OCI-LY1 (cell line): ENCODE data around the gene ARL6IP4.

Experiments
- EZH2 ChIP-seq: fragments of 200-600 bp; sonication (generic), shearing (Covaris generic); IDR thresholded peaks from 2 replicates; pipeline ENCODE4 v1.8.0; 2017; ENCODE audit warnings: borderline replicate concordance, mixed run types, mild to moderate bottlenecking, antibody characterized with exemption, low read length, moderate library complexity, mixed read lengths
- TF ChIP-seq, protein P1 (sequence below): fragments of 200-600 bp; sonication (generic), shearing (Covaris generic); IDR thresholded peaks from 2 replicates; pipeline ENCODE4 v1.5.1; 2017; ENCODE audit warnings: mild to moderate bottlenecking, antibody characterized with exemption, low read length, moderate library complexity, mixed read lengths

DNA sequence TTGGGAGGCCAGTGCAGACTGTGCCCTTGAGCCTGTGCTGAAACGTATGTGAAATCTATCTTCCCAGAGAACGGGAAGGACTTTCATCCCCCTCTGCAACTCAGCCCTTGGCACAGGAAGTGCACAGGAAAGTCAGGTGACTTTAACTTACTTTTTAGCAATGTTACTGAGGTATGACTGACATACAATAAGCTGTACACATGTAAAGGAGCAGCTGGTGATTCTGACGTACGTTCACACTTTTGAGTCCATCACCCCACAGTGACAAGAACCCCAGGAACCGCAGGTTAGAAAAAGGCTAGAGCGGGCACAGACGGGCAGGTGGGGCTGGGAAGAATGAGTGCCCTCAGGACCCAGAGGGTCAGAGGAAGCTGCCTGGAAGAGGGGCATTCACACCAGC, 48.0 kb downstream of the ARL6IP4 start:
- TF ChIP-seq, protein P1, sequence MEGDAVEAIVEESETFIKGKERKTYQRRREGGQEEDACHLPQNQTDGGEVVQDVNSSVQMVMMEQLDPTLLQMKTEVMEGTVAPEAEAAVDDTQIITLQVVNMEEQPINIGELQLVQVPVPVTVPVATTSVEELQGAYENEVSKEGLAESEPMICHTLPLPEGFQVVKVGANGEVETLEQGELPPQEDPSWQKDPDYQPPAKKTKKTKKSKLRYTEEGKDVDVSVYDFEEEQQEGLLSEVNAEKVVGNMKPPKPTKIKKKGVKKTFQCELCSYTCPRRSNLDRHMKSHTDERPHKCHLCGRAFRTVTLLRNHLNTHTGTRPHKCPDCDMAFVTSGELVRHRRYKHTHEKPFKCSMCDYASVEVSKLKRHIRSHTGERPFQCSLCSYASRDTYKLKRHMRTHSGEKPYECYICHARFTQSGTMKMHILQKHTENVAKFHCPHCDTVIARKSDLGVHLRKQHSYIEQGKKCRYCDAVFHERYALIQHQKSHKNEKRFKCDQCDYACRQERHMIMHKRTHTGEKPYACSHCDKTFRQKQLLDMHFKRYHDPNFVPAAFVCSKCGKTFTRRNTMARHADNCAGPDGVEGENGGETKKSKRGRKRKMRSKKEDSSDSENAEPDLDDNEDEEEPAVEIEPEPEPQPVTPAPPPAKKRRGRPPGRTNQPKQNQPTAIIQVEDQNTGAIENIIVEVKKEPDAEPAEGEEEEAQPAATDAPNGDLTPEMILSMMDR = no peak
- no peak for TF ChIP-seq EZH2
